Hepatocyte (in vitro differentiated cells): ENCODE results near the gene ZBTB7C. TPM values are rescaled to one million over a fixed set of nuclear protein-coding genes. Genes with fewer than 3 reads are reported as not detected.

Source experiments
- DNase-seq: peaks from one replicate; pipeline ENCODE4 v3.0.0-alpha.2; 2016; ENCODE audit warnings: low spot score
- H2AFZ ChIP-seq: fragments of 200-600 bp; sonication (generic); 2 replicates; pipeline ENCODE4 v1.6.0; 2016; ENCODE audit warnings: antibody characterized with exemption, mild to moderate bottlenecking
- H3K27ac ChIP-seq: fragments of 200-600 bp; sonication (generic); 2 replicates; pipeline ENCODE4 v1.5.1; 2016; ENCODE audit warnings: mild to moderate bottlenecking
- H3K27me3 ChIP-seq: fragments of 200-600 bp; sonication (generic); 2 replicates; pipeline ENCODE4 v1.6.1; 2016
- H3K36me3 ChIP-seq: fragments of 200-600 bp; sonication (generic); replicated peaks from 2 replicates; pipeline ENCODE4 v1.5.1; 2016; ENCODE audit warnings: low read depth; ENCODE audit not compliant: insufficient read depth
- H3K4me1 ChIP-seq: fragments of 200-600 bp; sonication (generic); 2 replicates; pipeline ENCODE4 v1.5.1; 2016; ENCODE audit warnings: mild to moderate bottlenecking, moderate library complexity; ENCODE audit not compliant: insufficient read depth
- H3K4me2 ChIP-seq: fragments of 200-600 bp; sonication (generic); 2 replicates; pipeline ENCODE4 v1.6.0; 2016
- H3K4me3 ChIP-seq: fragments of 200-600 bp; sonication (generic); 2 replicates; pipeline ENCODE4 v1.5.1; 2016; ENCODE audit warnings: mild to moderate bottlenecking
- H3K79me2 ChIP-seq: fragments of 200-600 bp; sonication (generic); 2 replicates; pipeline ENCODE4 v1.6.0; 2017; ENCODE audit warnings: mild to moderate bottlenecking
- H3K9me2 ChIP-seq: fragments of 200-600 bp; sonication (generic); replicated peaks from 2 replicates; pipeline ENCODE4 v1.6.0; 2017; ENCODE audit warnings: mild to moderate bottlenecking; ENCODE audit not compliant: insufficient read depth
- H3K9me3 ChIP-seq: fragments of 200-600 bp; sonication (generic); 2 replicates; pipeline ENCODE4 v1.5.1; 2016; ENCODE audit warnings: low read depth, mild to moderate bottlenecking
- H4K20me1 ChIP-seq: fragments of 200-600 bp; sonication (generic); 2 replicates; pipeline ENCODE4 v1.6.0; 2016; ENCODE audit warnings: mild to moderate bottlenecking; ENCODE audit not compliant: insufficient read depth, poor library complexity, severe bottlenecking
- EZH2 ChIP-seq: fragments of 200-600 bp; sonication (generic); IDR thresholded peaks from 2 replicates; pipeline ENCODE4 v1.6.1; 2016; ENCODE audit warnings: antibody characterized with exemption, mild to moderate bottlenecking, borderline replicate concordance
- EZH2phosphoT487 ChIP-seq: fragments of 200-600 bp; sonication (generic); IDR thresholded peaks from one replicate; pipeline ENCODE4 v1.6.1; 2018; ENCODE audit warnings: antibody characterized with exemption, mild to moderate bottlenecking, low read depth, moderate library complexity; ENCODE audit not compliant: unreplicated experiment, severe bottlenecking
- WGBS: methylation state at CpG from one replicate; pipeline ENCODE4 v1.1.6; 2016; ENCODE audit warnings: low lambda C conversion rate; ENCODE audit errors: missing lambda C conversion rate; 5-methylcytosine and 5-hydroxymethylcytosine counted together
- polyA plus RNA-seq: library from polyadenylated mRNA; unstranded; fragments of >200 nt; fragmentation: Nextera tagmentation; extraction: Ambion mirVana; gene quantifications from 2 replicates; pipeline ENCODE4 v1.2.1, GENCODE V29; 2016
- total RNA-seq: library from RNA; depleted of rRNA; stranded (reverse); fragments of >200 nt; gene quantifications from 2 replicates; pipeline ENCODE4 v1.2.3, GENCODE V29; 2014
- TF ChIP-seq, protein P1 (sequence below): fragments of 200-600 bp; sonication (generic); IDR thresholded peaks from 2 replicates; pipeline ENCODE4 v1.5.1; 2016; ENCODE audit warnings: antibody characterized with exemption, mild to moderate bottlenecking; ENCODE audit not compliant: poor library complexity

The ZBTB7C gene
- total and polyA plus RNA-seq, 2 experiments from 2014 or later, result 0.70 to 1.0 TPM

DNA sequence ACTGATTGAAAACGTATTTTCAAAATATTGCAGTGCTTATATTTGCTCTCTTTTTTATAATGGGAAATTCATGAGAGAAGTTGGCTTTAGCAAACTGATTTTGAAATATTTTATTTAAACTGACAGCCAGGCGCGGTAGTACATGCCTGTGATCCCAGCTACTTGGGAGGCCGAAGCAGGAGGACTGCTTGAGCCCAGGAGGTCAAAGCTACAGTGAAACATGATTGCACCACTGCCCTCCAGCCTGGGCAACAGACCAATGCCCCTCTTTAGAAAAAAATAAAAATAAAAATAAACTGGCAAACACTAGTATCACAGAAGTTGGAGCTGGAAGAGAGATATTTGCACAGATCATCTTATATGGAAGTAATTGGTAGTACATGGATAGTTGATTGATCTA lies 20.7 kb downstream of the ZBTB7C start:
- Histone ChIP-seq H3K36me3 (no peaks in the 10 kb centered on the region), H4K20me1 (no peaks in the 10 kb centered on the region), H3K79me2 (no peaks in the 10 kb centered on the region), H3K27ac (no peak overlapping the region), H3K4me1 (no peaks in the 10 kb centered on the region), H3K9me3 (no peaks in the 10 kb centered on the region), H3K4me3 (no peak overlapping the region), H3K27me3 (no peaks in the 10 kb centered on the region), H3K4me2 (no peak overlapping the region), H3K9me2 (no peaks in the 10 kb centered on the region), H2AFZ (no peak overlapping the region)
- DNase-seq, result no peak
- no peak for TF ChIP-seq EZH2
- TF ChIP-seq, protein P1, sequence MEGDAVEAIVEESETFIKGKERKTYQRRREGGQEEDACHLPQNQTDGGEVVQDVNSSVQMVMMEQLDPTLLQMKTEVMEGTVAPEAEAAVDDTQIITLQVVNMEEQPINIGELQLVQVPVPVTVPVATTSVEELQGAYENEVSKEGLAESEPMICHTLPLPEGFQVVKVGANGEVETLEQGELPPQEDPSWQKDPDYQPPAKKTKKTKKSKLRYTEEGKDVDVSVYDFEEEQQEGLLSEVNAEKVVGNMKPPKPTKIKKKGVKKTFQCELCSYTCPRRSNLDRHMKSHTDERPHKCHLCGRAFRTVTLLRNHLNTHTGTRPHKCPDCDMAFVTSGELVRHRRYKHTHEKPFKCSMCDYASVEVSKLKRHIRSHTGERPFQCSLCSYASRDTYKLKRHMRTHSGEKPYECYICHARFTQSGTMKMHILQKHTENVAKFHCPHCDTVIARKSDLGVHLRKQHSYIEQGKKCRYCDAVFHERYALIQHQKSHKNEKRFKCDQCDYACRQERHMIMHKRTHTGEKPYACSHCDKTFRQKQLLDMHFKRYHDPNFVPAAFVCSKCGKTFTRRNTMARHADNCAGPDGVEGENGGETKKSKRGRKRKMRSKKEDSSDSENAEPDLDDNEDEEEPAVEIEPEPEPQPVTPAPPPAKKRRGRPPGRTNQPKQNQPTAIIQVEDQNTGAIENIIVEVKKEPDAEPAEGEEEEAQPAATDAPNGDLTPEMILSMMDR, result no peak
- TF ChIP-seq EZH2phosphoT487, result no peak
- 93% methylated on average over 4 of the region's 4 CpGs for WGBS

- 48% methylated on average over 1 of the region's 1 CpG for WGBS
- no peaks in the 10 kb centered on the region for H3K36me3 ChIP-seq
- no peak overlapping the region for H3K4me3 ChIP-seq
- no peaks in the 10 kb centered on the region for H3K27me3 ChIP-seq
- no peaks in the 10 kb centered on the region for H3K9me3 ChIP-seq
- no peak overlapping the region for H2AFZ ChIP-seq
- TF ChIP-seq EZH2phosphoT487, result no peak
- TF ChIP-seq, protein P1, result no peak
- TF ChIP-seq EZH2, result no peak
- no peak overlapping the region for H3K4me2 ChIP-seq
- H3K79me2 ChIP-seq, result no peaks in the 10 kb centered on the region
- H3K9me2 ChIP-seq, result no peaks in the 10 kb centered on the region
- no peaks in the 10 kb centered on the region for H3K4me1 ChIP-seq
- DNase-seq, result no peak
- H3K27ac ChIP-seq, result no peak overlapping the region
- no peaks in the 10 kb centered on the region for H4K20me1 ChIP-seq
Measured at GRCh38 chr18:48387300-48387699, 21.9 kb downstream of the ZBTB7C start.

- Histone ChIP-seq H3K27ac (no peak overlapping the region), H3K36me3 (no peaks in the 10 kb centered on the region), H3K27me3 (no peaks in the 10 kb centered on the region), H3K4me1 (no peaks in the 10 kb centered on the region), H3K4me2 (no peak overlapping the region), H3K4me3 (no peak overlapping the region), H2AFZ (no peak overlapping the region), H3K79me2 (no peaks in the 10 kb centered on the region), H3K9me3 (no peaks in the 10 kb centered on the region), H4K20me1 (no peaks in the 10 kb centered on the region), H3K9me2 (no peaks in the 10 kb centered on the region)
- WGBS, result 78% methylated on average over 12 of the region's 12 CpGs
- no peak for DNase-seq
- TF ChIP-seq EZH2phosphoT487 (no peak), EZH2 (no peak)
- TF ChIP-seq, protein P1, result no peak
Measured at GRCh38 chr18:48385596-48385995, 23.6 kb downstream of the ZBTB7C start.

DNA sequence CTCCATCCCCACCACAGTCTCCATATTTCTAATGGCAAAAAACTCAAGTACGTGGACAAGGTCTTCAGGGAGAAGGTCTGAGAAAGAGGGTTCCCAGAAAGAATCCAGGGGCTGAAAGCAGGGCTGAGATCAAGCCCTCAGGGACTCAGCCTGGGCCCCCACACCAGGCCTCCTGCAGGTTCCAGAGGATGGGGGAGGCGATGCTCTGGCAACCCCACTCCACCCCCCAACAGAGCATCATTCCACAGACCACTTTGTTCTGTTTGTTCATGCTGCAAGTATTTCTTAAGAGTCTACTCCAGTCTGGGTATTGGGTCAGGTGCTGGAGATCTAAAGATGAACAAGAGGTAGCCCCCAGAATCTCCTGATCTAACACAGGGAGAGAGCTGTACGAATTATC lies 32.2 kb downstream of the ZBTB7C start:
- Histone ChIP-seq H3K27me3 (no peaks in the 10 kb centered on the region), H3K36me3 (no peaks in the 10 kb centered on the region), H3K79me2 (no peaks in the 10 kb centered on the region), H4K20me1 (no peaks in the 10 kb centered on the region), H3K4me3 (no peak overlapping the region), H3K27ac (no peak overlapping the region), H2AFZ (no peak overlapping the region), H3K9me3 (no peaks in the 10 kb centered on the region), H3K4me2 (no peak overlapping the region), H3K4me1 (no peaks in the 10 kb centered on the region), H3K9me2 (no peaks in the 10 kb centered on the region)
- DNase-seq, result no peak
- TF ChIP-seq EZH2, result no peak
- TF ChIP-seq EZH2phosphoT487, result no peak
- TF ChIP-seq, protein P1, result no peak
- 91% methylated on average over 3 of the region's 3 CpGs for WGBS
